ENCODE measurements around the gene ASCC3.

ASCC3 gene

DNA sequence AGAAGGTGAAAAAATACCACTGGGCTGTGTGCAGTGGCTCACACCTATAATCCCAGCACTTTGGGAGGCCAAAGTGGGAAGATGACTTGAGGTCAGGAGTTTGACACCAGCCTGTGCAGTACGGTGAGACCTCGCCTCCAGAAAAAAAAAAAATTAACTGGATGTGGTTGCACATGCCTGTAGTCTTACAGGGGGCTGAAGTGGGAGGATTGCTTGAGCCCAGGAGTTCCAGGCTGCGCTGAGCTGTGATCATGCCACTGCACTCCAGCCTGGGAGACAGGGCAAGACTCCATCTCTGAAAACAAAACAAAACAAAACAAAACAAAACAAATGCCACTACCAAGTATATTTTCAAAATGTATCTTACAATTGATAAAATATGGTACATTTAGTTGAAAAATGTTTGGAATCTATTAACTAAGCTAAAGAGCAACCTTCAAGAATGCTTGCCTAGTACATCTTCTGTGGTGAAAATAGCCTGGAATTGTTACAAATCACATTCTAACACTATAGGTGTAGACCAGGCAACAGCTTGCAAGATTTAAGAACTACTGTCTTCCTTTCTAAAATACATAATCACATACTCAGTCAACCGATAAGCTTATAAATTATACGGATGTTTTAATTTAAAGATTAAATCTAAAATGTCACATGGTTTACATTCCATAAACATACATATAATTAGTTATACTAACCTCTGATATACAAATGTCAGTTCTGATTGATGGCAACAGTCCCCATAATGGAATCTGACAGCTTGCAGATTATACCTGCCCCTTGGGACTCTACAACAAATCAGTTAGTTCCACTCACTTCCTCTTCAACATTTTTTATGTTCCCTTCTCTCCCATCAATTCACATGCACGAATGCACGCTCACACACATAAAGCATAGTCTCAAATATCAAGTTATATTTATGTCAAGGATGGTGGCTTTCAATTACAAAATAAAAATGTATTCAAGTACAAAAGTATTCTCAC lies 150.8 kb downstream of the ASCC3 start:
- Histone ChIP-seq H3K4me1 (ENCODE audit: control insufficient read depth, insufficient read depth, low read length) (no peaks in the 10 kb centered on the region), H3K4me3 (ENCODE audit: insufficient read depth, low read depth, low read length) (no peak overlapping the region), H3K27me3 (ENCODE audit: control insufficient read depth, insufficient read depth, low read length, poor library complexity, severe bottlenecking) (no peaks in the 10 kb centered on the region), H3K36me3 (ENCODE audit: control insufficient read depth, insufficient read depth, low read length) (no peaks in the 10 kb centered on the region), H3K27ac (ENCODE audit: insufficient read depth, low read depth, low read length, poor library complexity, severe bottlenecking) (no peak overlapping the region), H3K9me3 (ENCODE audit: control insufficient read depth, low read length) (no peaks in the 10 kb centered on the region)
- WGBS, 2 experiments = 60 to 61% methylated on average over 3 of the region's 7 CpGs

DNA sequence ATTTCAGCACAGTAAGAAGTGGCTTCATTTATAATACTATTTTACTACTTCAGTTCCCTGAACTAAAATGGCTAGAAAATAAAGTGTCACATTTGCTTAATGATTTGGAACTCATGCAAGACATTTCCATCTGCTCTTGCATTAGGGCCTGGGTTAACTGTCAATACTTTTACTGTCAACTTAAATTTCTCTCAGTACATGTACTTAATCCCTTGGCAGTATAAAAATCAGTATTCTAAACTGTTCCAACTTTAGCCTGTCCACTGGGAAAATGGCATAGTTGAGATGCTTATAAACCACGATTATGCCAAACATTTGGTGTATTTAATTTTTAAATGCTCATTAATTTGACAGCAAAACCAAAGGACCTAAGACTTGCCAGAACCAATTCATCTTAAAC lies 154.5 kb downstream of the ASCC3 start:
- H3K27ac ChIP-seq (ENCODE audit: insufficient read depth, low read depth, low read length, poor library complexity, severe bottlenecking) = no peak overlapping the region
- H3K9me3 ChIP-seq (ENCODE audit: control insufficient read depth, low read length) = no peaks in the 10 kb centered on the region
- 100% methylated on average over 1 of the region's 1 CpG; no CpG with 5 or more reads in 1 of the 2 experiments for WGBS, 2 experiments
- H3K36me3 ChIP-seq (ENCODE audit: control insufficient read depth, insufficient read depth, low read length) = no peaks in the 10 kb centered on the region
- no peaks in the 10 kb centered on the region for H3K27me3 ChIP-seq (ENCODE audit: control insufficient read depth, insufficient read depth, low read length, poor library complexity, severe bottlenecking)
- peaks cover 5% of the 10 kb centered on the region for H3K4me1 ChIP-seq (ENCODE audit: control insufficient read depth, insufficient read depth, low read length)
- H3K4me3 ChIP-seq (ENCODE audit: insufficient read depth, low read depth, low read length) = no peak overlapping the region

DNA sequence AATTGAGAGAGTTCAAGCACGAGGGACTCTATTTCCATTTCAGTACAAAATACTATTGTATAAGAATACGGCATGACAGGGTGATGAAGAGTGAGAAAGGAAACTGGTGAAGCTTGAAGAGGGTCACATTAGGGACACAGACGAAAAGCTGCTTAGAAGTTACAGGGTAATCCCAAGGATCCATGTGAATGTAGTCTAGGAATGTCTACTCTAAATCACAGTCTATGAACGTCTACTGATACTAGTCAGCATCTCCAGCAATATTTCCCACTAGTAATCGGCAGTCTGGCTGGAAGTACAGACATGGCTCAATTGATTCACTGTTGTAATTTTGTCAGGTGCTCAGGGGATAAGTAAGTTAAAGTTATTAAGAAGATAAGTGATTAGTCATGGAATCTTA lies 156.4 kb downstream of the ASCC3 start:
- 90% methylated on average over 4 to 5 of the region's 5 CpGs for WGBS, 2 experiments
- Histone ChIP-seq H3K36me3 (ENCODE audit: control insufficient read depth, insufficient read depth, low read length) (no peaks in the 10 kb centered on the region), H3K27me3 (ENCODE audit: control insufficient read depth, insufficient read depth, low read length, poor library complexity, severe bottlenecking) (no peaks in the 10 kb centered on the region), H3K9me3 (ENCODE audit: control insufficient read depth, low read length) (no peaks in the 10 kb centered on the region), H3K27ac (ENCODE audit: insufficient read depth, low read depth, low read length, poor library complexity, severe bottlenecking) (no peak overlapping the region), H3K4me3 (ENCODE audit: insufficient read depth, low read depth, low read length) (no peak overlapping the region), H3K4me1 (ENCODE audit: control insufficient read depth, insufficient read depth, low read length) (peaks cover 5% of the 10 kb centered on the region)

DNA sequence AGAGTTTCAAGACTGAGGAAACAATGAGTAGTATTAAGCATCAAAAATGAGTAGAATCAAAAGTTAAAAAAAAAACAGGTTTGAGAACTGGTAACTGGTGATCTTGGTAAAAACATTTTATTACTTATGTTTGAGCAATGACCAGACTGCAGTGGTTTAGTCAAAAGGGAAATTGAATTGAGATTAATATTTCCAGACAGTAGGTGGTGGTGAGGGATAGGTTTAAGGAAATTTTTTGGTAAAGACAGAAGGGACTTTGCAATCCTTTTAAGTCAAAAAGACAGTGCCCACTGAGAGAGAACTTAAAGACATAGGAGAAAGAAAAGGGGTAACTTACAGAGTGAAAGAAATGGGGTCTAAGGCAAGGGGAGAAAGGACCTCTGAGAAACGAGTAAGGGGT lies 156.9 kb downstream of the ASCC3 start:
- WGBS, 2 experiments = 59 to 76% methylated on average over 1 of the region's 1 CpG
- H3K27ac ChIP-seq (ENCODE audit: insufficient read depth, low read depth, low read length, poor library complexity, severe bottlenecking) = no peak overlapping the region
- no peaks in the 10 kb centered on the region for H3K9me3 ChIP-seq (ENCODE audit: control insufficient read depth, low read length)
- H3K4me3 ChIP-seq (ENCODE audit: insufficient read depth, low read depth, low read length) = no peak overlapping the region
- H3K4me1 ChIP-seq (ENCODE audit: control insufficient read depth, insufficient read depth, low read length) = peaks cover 5% of the 10 kb centered on the region
- no peaks in the 10 kb centered on the region for H3K36me3 ChIP-seq (ENCODE audit: control insufficient read depth, insufficient read depth, low read length)
- H3K27me3 ChIP-seq (ENCODE audit: control insufficient read depth, insufficient read depth, low read length, poor library complexity, severe bottlenecking) = no peaks in the 10 kb centered on the region

DNA sequence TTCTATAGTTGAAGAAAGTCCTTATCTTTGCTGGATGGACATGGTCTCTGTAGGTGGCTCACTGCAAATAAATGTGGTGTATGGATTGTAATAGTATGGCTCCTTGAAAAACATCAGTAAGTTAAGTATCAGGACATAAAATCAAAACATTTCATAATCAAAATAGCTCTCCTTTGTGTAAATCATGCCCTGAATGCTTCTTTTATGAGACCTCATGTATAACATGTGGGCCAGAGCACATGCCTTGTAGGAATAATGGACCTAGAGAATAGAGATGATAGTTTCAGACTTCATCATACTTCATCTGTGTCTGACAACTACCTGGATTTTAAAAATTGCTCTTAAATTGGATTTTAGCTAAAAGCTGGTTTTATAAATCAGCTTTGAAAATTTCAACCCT lies 159.9 kb downstream of the ASCC3 start:
- H3K4me1 ChIP-seq (ENCODE audit: control insufficient read depth, insufficient read depth, low read length) = peaks cover 5% of the 10 kb centered on the region
- no peak overlapping the region for H3K27ac ChIP-seq (ENCODE audit: insufficient read depth, low read depth, low read length, poor library complexity, severe bottlenecking)
- H3K36me3 ChIP-seq (ENCODE audit: control insufficient read depth, insufficient read depth, low read length) = no peaks in the 10 kb centered on the region
- no peaks in the 10 kb centered on the region for H3K9me3 ChIP-seq (ENCODE audit: control insufficient read depth, low read length)
- H3K27me3 ChIP-seq (ENCODE audit: control insufficient read depth, insufficient read depth, low read length, poor library complexity, severe bottlenecking) = no peaks in the 10 kb centered on the region
- H3K4me3 ChIP-seq (ENCODE audit: insufficient read depth, low read depth, low read length) = no peak overlapping the region

DNA sequence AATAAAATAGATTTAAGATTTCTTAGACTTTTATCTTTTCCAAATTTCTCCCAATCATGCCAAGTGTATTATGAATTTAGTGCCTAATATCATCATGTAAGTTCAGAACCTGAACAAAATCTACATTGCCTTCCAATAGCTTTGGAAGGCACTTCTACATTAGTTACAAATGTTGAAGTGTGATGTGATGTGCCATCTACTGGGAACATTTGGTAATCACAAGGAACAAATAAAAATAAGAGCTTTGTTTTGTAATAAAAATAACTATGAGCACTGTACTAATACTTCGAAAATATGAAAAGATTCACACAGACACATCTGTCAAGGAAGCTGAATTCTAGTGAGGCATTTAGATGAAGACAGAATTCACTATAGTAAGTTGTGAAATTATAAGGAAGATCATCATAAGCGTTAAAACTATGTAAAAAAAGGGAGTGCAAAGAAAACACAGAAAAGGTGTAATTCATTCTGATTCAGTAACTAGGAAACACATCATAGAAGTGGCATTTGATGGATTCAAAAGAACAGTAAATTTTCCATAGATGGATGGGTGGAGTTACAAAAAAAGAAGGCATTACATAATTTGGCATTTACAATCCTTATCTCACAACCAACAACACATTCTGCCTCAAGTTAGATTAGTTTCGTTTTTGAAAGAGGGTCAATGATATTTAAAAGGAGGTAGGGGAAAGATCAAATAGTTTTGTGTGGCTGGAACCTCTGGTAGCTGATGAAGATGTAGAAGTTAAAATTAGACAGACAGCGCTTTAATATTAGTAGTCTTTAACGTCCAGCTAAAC lies 161.0 kb downstream of the ASCC3 start:
- WGBS, 2 experiments = 92 to 100% methylated on average over 3 of the region's 5 CpGs

DNA sequence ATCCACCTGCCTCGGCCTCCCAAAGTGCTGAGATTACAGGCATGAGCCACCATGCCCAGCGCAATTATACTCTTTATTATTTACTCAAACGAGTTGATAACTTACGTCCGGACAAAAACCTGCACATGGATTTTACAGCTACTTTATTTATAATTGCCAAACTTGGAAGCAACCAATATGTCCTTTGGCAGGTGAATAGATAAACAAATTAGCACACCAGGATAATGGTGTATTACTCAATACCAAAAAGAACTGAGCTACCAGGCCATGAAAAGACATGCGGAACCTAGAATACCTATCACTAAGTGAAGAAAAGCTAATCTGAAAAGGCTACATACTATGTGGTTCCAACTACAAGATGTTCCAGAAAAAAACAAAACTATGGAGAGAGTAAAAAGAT lies 168.1 kb downstream of the ASCC3 start:
- WGBS, 2 experiments = 97 to 98% methylated on average over 6 of the region's 6 CpGs
- no peaks in the 10 kb centered on the region for H3K27me3 ChIP-seq (ENCODE audit: control insufficient read depth, insufficient read depth, low read length, poor library complexity, severe bottlenecking)
- H3K4me1 ChIP-seq (ENCODE audit: control insufficient read depth, insufficient read depth, low read length) = no peaks in the 10 kb centered on the region
- H3K9me3 ChIP-seq (ENCODE audit: control insufficient read depth, low read length) = no peaks in the 10 kb centered on the region
- no peak overlapping the region for H3K4me3 ChIP-seq (ENCODE audit: insufficient read depth, low read depth, low read length)
- H3K27ac ChIP-seq (ENCODE audit: insufficient read depth, low read depth, low read length, poor library complexity, severe bottlenecking) = no peak overlapping the region
- H3K36me3 ChIP-seq (ENCODE audit: control insufficient read depth, insufficient read depth, low read length) = no peaks in the 10 kb centered on the region

More for the DNA sequence above, 161.0 kb downstream of the ASCC3 start:
- Histone ChIP-seq H3K27me3 (ENCODE audit: control insufficient read depth, insufficient read depth, low read length, poor library complexity, severe bottlenecking) (no peaks in the 10 kb centered on the region), H3K4me3 (ENCODE audit: insufficient read depth, low read depth, low read length) (no peak overlapping the region), H3K36me3 (ENCODE audit: control insufficient read depth, insufficient read depth, low read length) (no peaks in the 10 kb centered on the region), H3K9me3 (ENCODE audit: control insufficient read depth, low read length) (no peaks in the 10 kb centered on the region), H3K4me1 (ENCODE audit: control insufficient read depth, insufficient read depth, low read length) (peaks cover 5% of the 10 kb centered on the region), H3K27ac (ENCODE audit: insufficient read depth, low read depth, low read length, poor library complexity, severe bottlenecking) (no peak overlapping the region)

DNA sequence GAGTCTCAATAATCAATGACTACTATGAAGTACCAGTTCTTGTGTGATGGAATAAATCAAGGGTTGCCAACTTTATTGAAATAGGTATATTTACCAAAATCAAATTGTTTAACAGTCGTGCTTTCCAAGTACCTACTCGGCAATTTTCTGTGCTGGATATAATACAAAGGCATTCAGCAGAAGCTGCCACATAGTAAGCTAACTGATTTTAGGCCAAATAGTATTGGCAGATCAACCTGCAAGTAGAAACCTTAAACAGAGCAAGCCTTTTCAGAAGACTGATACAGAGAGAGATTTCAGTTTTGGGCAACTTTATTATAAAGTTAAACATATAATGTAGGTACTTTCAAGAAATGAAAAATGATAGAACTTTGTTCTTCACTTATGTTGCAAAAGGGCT lies 174.6 kb downstream of the ASCC3 start:
- Histone ChIP-seq H3K4me1 (ENCODE audit: control insufficient read depth, insufficient read depth, low read length) (no peaks in the 10 kb centered on the region), H3K27ac (ENCODE audit: insufficient read depth, low read depth, low read length, poor library complexity, severe bottlenecking) (no peak overlapping the region), H3K4me3 (ENCODE audit: insufficient read depth, low read depth, low read length) (no peak overlapping the region), H3K9me3 (ENCODE audit: control insufficient read depth, low read length) (no peaks in the 10 kb centered on the region), H3K36me3 (ENCODE audit: control insufficient read depth, insufficient read depth, low read length) (no peaks in the 10 kb centered on the region), H3K27me3 (ENCODE audit: control insufficient read depth, insufficient read depth, low read length, poor library complexity, severe bottlenecking) (no peaks in the 10 kb centered on the region)
- whole genome bisulfite sequencing, 2 experiments = 94 to 100% methylated on average over 2 of the region's 2 CpGs

DNA sequence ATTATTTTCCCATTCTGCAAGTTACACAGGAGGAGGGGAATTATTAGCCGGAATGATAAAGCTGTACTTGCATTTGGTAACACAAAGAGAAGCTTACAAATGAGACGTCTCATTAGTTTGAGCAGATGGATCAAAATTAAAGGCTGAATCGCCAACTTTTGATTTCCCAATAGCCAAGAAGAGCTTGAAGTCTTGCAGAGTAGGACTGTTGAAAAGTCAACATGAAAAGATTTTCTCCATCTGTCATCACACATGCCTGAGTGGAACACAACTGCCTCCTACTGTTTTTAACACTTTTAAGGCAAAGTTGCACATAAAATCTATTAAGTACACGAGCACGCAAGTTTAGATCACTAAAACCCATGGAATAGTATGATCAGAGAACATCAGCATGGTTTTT lies 176.2 kb downstream of the ASCC3 start:
- H3K27me3 ChIP-seq (ENCODE audit: control insufficient read depth, insufficient read depth, low read length, poor library complexity, severe bottlenecking) = no peaks in the 10 kb centered on the region
- H3K4me1 ChIP-seq (ENCODE audit: control insufficient read depth, insufficient read depth, low read length) = no peaks in the 10 kb centered on the region
- no peak overlapping the region for H3K4me3 ChIP-seq (ENCODE audit: insufficient read depth, low read depth, low read length)
- 96 to 97% methylated on average over 5 of the region's 5 CpGs for WGBS, 2 experiments
- H3K36me3 ChIP-seq (ENCODE audit: control insufficient read depth, insufficient read depth, low read length) = no peaks in the 10 kb centered on the region
- H3K27ac ChIP-seq (ENCODE audit: insufficient read depth, low read depth, low read length, poor library complexity, severe bottlenecking) = no peak overlapping the region
- H3K9me3 ChIP-seq (ENCODE audit: control insufficient read depth, low read length) = no peaks in the 10 kb centered on the region

DNA sequence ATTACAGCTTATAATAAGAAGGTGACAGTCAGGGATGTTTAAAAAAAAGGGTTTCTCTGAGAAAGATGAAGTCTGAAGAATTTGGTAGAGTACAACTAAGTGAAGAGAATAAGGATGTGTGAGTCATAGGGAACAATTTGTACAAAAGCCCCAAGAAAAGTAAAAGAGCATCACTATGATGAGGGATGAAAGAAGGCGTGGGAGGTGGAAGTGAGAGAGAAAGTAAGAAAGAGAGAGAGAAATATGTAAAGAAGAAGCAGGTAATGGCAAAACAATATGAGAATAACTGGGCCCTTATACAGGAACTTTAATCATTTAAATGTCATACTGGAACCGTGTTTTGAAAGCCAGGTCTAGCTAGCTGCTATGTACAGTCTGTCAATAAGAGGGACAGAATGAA lies 179.4 kb downstream of the ASCC3 start:
- H3K27ac ChIP-seq (ENCODE audit: insufficient read depth, low read depth, low read length, poor library complexity, severe bottlenecking) = no peak overlapping the region
- no peaks in the 10 kb centered on the region for H3K9me3 ChIP-seq (ENCODE audit: control insufficient read depth, low read length)
- no peaks in the 10 kb centered on the region for H3K4me1 ChIP-seq (ENCODE audit: control insufficient read depth, insufficient read depth, low read length)
- 92 to 96% methylated on average over 2 of the region's 2 CpGs for WGBS, 2 experiments
- no peaks in the 10 kb centered on the region for H3K36me3 ChIP-seq (ENCODE audit: control insufficient read depth, insufficient read depth, low read length)
- no peaks in the 10 kb centered on the region for H3K27me3 ChIP-seq (ENCODE audit: control insufficient read depth, insufficient read depth, low read length, poor library complexity, severe bottlenecking)
- H3K4me3 ChIP-seq (ENCODE audit: insufficient read depth, low read depth, low read length) = no peak overlapping the region

All from ectodermal cell (in vitro differentiated cells).